Breast epithelium (tissue), 4 donors: ENCODE results near the gene VSTM2A. TPM values are rescaled to one million over a fixed set of nuclear protein-coding genes. Genes with fewer than 3 reads are reported as not detected.
A peak's percentile ranks its signal among the peaks of the same experiment; 100 is the strongest.
"Not testable (repeated sequence)": the region's sequence is repeated elsewhere in the genome, so short reads cannot be mapped to it uniquely, and the experiment has no call there.

Source experiments
- DNase-seq, 2 donors: peaks; one replicate each; pipeline ENCODE4 v3.0.0-alpha.2; 2019; ENCODE audit warnings: low spot score in 2 of 2
- H3K27ac ChIP-seq, 2 donors: fragments of 200-600 bp; sonication (generic) in 1 of 2; one replicate each; pipeline ENCODE4 v1.5.1; 2016 to 2019; ENCODE audit warnings: mild to moderate bottlenecking in 1 of 2
- H3K27me3 ChIP-seq, 2 donors: fragments of 200-600 bp; sonication (generic) in 1 of 2; one replicate each; pipeline versions ENCODE4 v1.5.1 to v1.6.0; 2017 to 2019; ENCODE audit warnings: control low read depth in 1 of 2, mild to moderate bottlenecking in 1 of 2
- H3K36me3 ChIP-seq: fragments of 200-600 bp; one replicate; pipeline ENCODE4 v1.5.1; 2019
- H3K4me1 ChIP-seq, 2 donors: fragments of 200-600 bp; sonication (generic); one replicate each; pipeline ENCODE4 v1.5.1; 2016 to 2019; ENCODE audit warnings: control low read depth in 1 of 2
- H3K4me3 ChIP-seq, 3 donors: fragments of 200-600 bp; sonication (generic); 1 replicate in 2 of 3; 2 replicates in 1 of 3; pipeline ENCODE4 v1.5.1; 2016 to 2019; ENCODE audit warnings: mild to moderate bottlenecking in 3 of 3, moderate library complexity in 2 of 3
- H3K9me3 ChIP-seq, 2 donors: fragments of 200-600 bp; sonication (generic) in 1 of 2; one replicate each; pipeline ENCODE4 v1.5.1; 2016 to 2019; ENCODE audit warnings: control low read depth in 1 of 2
- CTCF ChIP-seq, 3 donors: fragments of 450-650 bp; IDR thresholded peaks; one replicate each; pipeline ENCODE4 v1.5.1; 2016 to 2017; ENCODE audit warnings: antibody characterized with exemption in 3 of 3, mild to moderate bottlenecking in 3 of 3, moderate library complexity in 3 of 3
- POLR2A ChIP-seq: fragments of 450-650 bp; IDR thresholded peaks from one replicate; pipeline ENCODE4 v1.6.1; 2016; ENCODE audit warnings: antibody characterized with exemption, mild to moderate bottlenecking, moderate library complexity
- POLR2AphosphoS5 ChIP-seq, 3 donors: sonication (generic); formaldehyde crosslinking; IDR thresholded peaks; one replicate each; pipeline ENCODE4 v1.6.1; 2017; ENCODE audit warnings: antibody characterized with exemption in 3 of 3
- intact Hi-C: fragments of 100-400 bp; cut with DNase I; formaldehyde crosslinking; loops from one replicate; pipeline ENCODE4 v1.15.1; 2023; ENCODE audit warnings: low total_unique reads
- total RNA-seq, 3 donors: library from RNA; depleted of rRNA; stranded (reverse); fragments of >200 nt; gene quantifications; one replicate each; pipeline ENCODE4 v1.1.0, GENCODE V29; 2016

The VSTM2A gene
- total RNA-seq = not detected

- intact Hi-C loops = no loop called here
- H3K9me3 ChIP-seq = no peaks in the 10 kb centered on the region
- TF ChIP-seq POLR2A = no peak
- no peak for TF ChIP-seq POLR2AphosphoS5 (IDR thresholded peaks at IDR 0.05)
- TF ChIP-seq CTCF (IDR thresholded peaks at IDR 0.05) = no peak
- no peaks in the 10 kb centered on the region for H3K4me1 ChIP-seq
- DNase-seq = no peak
- H3K27ac ChIP-seq = no peak within 1 kb of the TSS
- peak within 1 kb of the TSS; percentile 24 to 56 (median 32) for H3K4me3 ChIP-seq
- no peaks in the 10 kb centered on the region for H3K36me3 ChIP-seq
- peaks cover 3 to 78% of the 10 kb centered on the region in 2 donors for H3K27me3 ChIP-seq
Observed at GRCh38 chr7:54541669-54542625, at the start of gene VSTM2A. TSS of gene VSTM2A (plus strand) at chr7:54542375. CDS start at chr7:54542731, 356 bp downstream.

- intact Hi-C loops, H3K27me3 ChIP-seq, H3K4me1 ChIP-seq, H3K36me3 ChIP-seq, H3K27ac ChIP-seq, H3K9me3 ChIP-seq, DNase-seq, H3K4me3 ChIP-seq: not testable (repeated sequence)
Observed at GRCh38 chr7:54504531-54504930, 37.6 kb upstream of the VSTM2A start.

GRCh38 chr7:54529568-54529967 is 12.6 kb upstream of the VSTM2A start:
- Histone ChIP-seq H3K4me1 (no peaks in the 10 kb centered on the region), H3K27me3 (no peaks in the 10 kb centered on the region), H3K36me3 (no peaks in the 10 kb centered on the region), H3K27ac (no peak overlapping the region), H3K9me3 (no peaks in the 10 kb centered on the region), H3K4me3 (no peak overlapping the region)
- intact Hi-C loops = no loop called here
- TF ChIP-seq POLR2AphosphoS5 (IDR thresholded peaks at IDR 0.05) = no peak
- TF ChIP-seq POLR2A = no peak
- no peak for DNase-seq

- no peak for TF ChIP-seq POLR2A
- TF ChIP-seq CTCF (IDR thresholded peaks at IDR 0.05) = no peak
- no peak for TF ChIP-seq POLR2AphosphoS5 (IDR thresholded peaks at IDR 0.05)
- Histone ChIP-seq H3K27ac (no peak overlapping the region), H3K9me3 (no peaks in the 10 kb centered on the region), H3K27me3 (peaks cover 0 to 43% of the 10 kb centered on the region in 2 donors), H3K4me3 (no peak overlapping the region), H3K36me3 (no peaks in the 10 kb centered on the region), H3K4me1 (no peaks in the 10 kb centered on the region)
- DNase-seq = no peak
- intact Hi-C loops = no loop called here
Observed at GRCh38 chr7:54538122-54538521, 4.1 kb upstream of the VSTM2A start.

- Histone ChIP-seq H3K27me3 (peaks cover 3 to 83% of the 10 kb centered on the region in 2 donors), H3K9me3 (no peaks in the 10 kb centered on the region), H3K4me3 (no peak overlapping the region), H3K36me3 (no peaks in the 10 kb centered on the region), H3K4me1 (no peaks in the 10 kb centered on the region), H3K27ac (no peak overlapping the region)
- no peak for DNase-seq
- TF ChIP-seq POLR2A = no peak
- no peak for TF ChIP-seq POLR2AphosphoS5 (IDR thresholded peaks at IDR 0.05)
- TF ChIP-seq CTCF (IDR thresholded peaks at IDR 0.05) = no peak
- intact Hi-C loops = no loop called here
Observed at GRCh38 chr7:54543051-54543488, 895 bp downstream of the VSTM2A start.

- H3K27ac ChIP-seq = no peak overlapping the region
- H3K27me3 ChIP-seq = peaks cover 3 to 87% of the 10 kb centered on the region in 2 donors
- intact Hi-C loops = no loop called here
- H3K4me3 ChIP-seq = no peak overlapping the region
- H3K4me1 ChIP-seq = no peaks in the 10 kb centered on the region
- DNase-seq = no peak
- no peaks in the 10 kb centered on the region for H3K36me3 ChIP-seq
- TF ChIP-seq CTCF (IDR thresholded peaks at IDR 0.05) = no peak
- no peak for TF ChIP-seq POLR2AphosphoS5 (IDR thresholded peaks at IDR 0.05)
- no peak for TF ChIP-seq POLR2A
- H3K9me3 ChIP-seq = no peaks in the 10 kb centered on the region
Observed at GRCh38 chr7:54544149-54544526, 2.0 kb downstream of the VSTM2A start.
